ENCODE results near the gene KIF26A. TPM values are rescaled to one million over a fixed set of nuclear protein-coding genes. Genes with fewer than 3 reads are reported as not detected.

The KIF26A gene
- polyA plus RNA-seq, 1 donor from 2014 or later: 11.2 TPM

DNA sequence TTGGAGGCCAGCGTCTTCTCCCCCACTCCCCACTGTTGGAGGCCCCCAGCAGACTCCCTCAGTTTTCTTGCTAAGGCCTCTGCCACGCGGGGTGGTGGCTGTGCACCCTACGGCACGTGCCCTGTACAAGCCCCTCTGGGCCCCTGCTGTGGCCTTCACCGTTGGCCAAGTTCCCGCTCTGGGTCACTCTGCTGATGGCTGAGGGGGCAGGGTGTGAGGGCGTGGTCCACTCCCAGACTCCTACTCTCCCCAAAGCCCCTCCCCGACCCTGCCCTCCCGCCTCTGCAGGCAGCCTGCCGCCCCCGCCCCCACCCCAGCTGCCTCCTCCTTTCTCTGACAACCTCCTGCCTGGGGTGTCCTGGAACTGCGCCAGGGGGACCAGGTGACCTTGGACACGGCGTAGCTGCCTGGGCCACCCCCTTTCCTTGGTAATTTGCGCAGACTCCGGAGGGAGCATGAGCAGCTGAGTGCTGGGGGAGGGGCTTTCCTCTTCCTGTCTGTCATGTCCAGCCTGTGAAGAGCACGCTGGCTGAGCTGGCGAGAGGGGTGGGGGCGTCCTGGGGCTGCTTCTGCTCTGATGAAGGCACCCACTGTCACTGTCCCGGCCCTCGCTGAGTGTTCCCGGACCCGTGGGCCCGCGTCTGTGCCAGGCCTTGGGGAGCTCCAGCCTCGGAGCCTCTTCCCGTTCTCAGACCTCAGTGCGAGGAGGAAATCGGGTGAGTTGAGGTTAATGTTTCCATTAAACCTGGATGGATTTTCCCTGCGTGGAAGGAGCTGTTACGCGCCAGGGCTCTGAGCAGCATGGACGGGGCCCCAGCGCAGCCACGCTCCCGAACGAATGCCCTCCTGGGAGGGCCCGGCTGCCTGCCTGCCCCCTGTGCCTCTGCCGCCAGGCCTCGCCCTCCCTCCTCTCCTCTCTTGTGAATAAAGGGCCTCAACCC, 85.0 kb downstream of the KIF26A start:
- no peaks in the 10 kb centered on the region for H3K27me3 ChIP-seq (ENCODE audit: insufficient read depth, low read depth, low read length)
- H3K36me3 ChIP-seq (ENCODE audit: insufficient read depth, low read length): no peaks in the 10 kb centered on the region
- H3F3A ChIP-seq (ENCODE audit: insufficient read depth, low read length, poor library complexity, severe bottlenecking): no peaks in the 10 kb centered on the region
- no peaks in the 10 kb centered on the region for H3K9me2 ChIP-seq (ENCODE audit: insufficient read depth, low read length)
- TF ChIP-seq, protein P1, sequence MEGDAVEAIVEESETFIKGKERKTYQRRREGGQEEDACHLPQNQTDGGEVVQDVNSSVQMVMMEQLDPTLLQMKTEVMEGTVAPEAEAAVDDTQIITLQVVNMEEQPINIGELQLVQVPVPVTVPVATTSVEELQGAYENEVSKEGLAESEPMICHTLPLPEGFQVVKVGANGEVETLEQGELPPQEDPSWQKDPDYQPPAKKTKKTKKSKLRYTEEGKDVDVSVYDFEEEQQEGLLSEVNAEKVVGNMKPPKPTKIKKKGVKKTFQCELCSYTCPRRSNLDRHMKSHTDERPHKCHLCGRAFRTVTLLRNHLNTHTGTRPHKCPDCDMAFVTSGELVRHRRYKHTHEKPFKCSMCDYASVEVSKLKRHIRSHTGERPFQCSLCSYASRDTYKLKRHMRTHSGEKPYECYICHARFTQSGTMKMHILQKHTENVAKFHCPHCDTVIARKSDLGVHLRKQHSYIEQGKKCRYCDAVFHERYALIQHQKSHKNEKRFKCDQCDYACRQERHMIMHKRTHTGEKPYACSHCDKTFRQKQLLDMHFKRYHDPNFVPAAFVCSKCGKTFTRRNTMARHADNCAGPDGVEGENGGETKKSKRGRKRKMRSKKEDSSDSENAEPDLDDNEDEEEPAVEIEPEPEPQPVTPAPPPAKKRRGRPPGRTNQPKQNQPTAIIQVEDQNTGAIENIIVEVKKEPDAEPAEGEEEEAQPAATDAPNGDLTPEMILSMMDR (IDR thresholded peaks at IDR 0.05; ENCODE audit: poor library complexity, severe bottlenecking): no peak
- TF ChIP-seq EZH2 (IDR thresholded peaks at IDR 0.05; ENCODE audit: borderline replicate concordance, insufficient read depth, low read length, poor library complexity, severe bottlenecking): no peak
- no peak for TF ChIP-seq RAD21 (conservative IDR thresholded peaks at IDR 0.05)
- TF ChIP-seq, protein P2, sequence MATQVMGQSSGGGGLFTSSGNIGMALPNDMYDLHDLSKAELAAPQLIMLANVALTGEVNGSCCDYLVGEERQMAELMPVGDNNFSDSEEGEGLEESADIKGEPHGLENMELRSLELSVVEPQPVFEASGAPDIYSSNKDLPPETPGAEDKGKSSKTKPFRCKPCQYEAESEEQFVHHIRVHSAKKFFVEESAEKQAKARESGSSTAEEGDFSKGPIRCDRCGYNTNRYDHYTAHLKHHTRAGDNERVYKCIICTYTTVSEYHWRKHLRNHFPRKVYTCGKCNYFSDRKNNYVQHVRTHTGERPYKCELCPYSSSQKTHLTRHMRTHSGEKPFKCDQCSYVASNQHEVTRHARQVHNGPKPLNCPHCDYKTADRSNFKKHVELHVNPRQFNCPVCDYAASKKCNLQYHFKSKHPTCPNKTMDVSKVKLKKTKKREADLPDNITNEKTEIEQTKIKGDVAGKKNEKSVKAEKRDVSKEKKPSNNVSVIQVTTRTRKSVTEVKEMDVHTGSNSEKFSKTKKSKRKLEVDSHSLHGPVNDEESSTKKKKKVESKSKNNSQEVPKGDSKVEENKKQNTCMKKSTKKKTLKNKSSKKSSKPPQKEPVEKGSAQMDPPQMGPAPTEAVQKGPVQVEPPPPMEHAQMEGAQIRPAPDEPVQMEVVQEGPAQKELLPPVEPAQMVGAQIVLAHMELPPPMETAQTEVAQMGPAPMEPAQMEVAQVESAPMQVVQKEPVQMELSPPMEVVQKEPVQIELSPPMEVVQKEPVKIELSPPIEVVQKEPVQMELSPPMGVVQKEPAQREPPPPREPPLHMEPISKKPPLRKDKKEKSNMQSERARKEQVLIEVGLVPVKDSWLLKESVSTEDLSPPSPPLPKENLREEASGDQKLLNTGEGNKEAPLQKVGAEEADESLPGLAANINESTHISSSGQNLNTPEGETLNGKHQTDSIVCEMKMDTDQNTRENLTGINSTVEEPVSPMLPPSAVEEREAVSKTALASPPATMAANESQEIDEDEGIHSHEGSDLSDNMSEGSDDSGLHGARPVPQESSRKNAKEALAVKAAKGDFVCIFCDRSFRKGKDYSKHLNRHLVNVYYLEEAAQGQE (IDR thresholded peaks at IDR 0.05; ENCODE audit: borderline replicate concordance): no peak
- no peak for TF ChIP-seq SMC3 (conservative IDR thresholded peaks at IDR 0.05; ENCODE audit: poor library complexity)
- no peak for TF ChIP-seq POLR2AphosphoS5 (IDR thresholded peaks at IDR 0.05)
- no peak for TF ChIP-seq EP300 (conservative IDR thresholded peaks at IDR 0.05; ENCODE audit: poor library complexity, severe bottlenecking)
- no peak for TF ChIP-seq MXI1 (conservative IDR thresholded peaks at IDR 0.05; ENCODE audit: poor library complexity, severe bottlenecking)
- no peak for TF ChIP-seq TAF1 (IDR thresholded peaks at IDR 0.05; ENCODE audit: low read depth)
- H3K4me2 ChIP-seq (ENCODE audit: low read length): no peak overlapping the region
- no peaks in the 10 kb centered on the region for H3K79me2 ChIP-seq (replicated peaks; ENCODE audit: insufficient read depth, low read length)
- H3K9ac ChIP-seq (ENCODE audit: low read length): no peak overlapping the region
- H3K4me3 ChIP-seq (ENCODE audit: low read length): no peak overlapping the region
- H3K27ac ChIP-seq (ENCODE audit: low read length): no peak overlapping the region
- no peaks in the 10 kb centered on the region for H3K9me3 ChIP-seq (ENCODE audit: low read length)
- H4K20me1 ChIP-seq (ENCODE audit: insufficient read depth): no peaks in the 10 kb centered on the region
- no peak overlapping the region for H2AFZ ChIP-seq (ENCODE audit: low read depth, low read length)

DNA sequence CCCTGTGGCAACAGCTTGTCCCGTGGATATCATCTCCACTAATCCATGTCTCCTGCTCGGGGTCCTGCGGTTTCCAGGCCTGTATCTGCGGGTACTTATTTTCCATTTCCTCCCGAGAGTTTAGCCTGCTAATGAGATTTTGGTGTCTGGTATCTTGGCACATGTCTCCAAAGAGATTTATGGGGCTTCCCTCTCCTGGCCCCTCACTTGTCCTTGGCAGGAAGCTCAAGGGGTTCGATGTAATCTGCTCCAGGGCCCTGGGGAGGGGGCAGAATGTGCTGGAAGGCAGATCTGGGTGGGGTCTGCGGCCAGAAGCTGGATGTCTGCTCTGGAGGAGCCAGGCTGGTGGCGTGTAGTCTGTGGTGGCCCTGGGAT, 85.7 kb downstream of the KIF26A start:
- no peak for TF ChIP-seq EZH2 (IDR thresholded peaks at IDR 0.05; ENCODE audit: borderline replicate concordance, insufficient read depth, low read length, poor library complexity, severe bottlenecking)
- TF ChIP-seq, protein P2 (IDR thresholded peaks at IDR 0.05; ENCODE audit: borderline replicate concordance): no peak
- TF ChIP-seq, protein P1 (IDR thresholded peaks at IDR 0.05; ENCODE audit: poor library complexity, severe bottlenecking): no peak
- TF ChIP-seq RAD21 (conservative IDR thresholded peaks at IDR 0.05): no peak
- TF ChIP-seq POLR2AphosphoS5 (IDR thresholded peaks at IDR 0.05): no peak
- no peak for TF ChIP-seq EP300 (conservative IDR thresholded peaks at IDR 0.05; ENCODE audit: poor library complexity, severe bottlenecking)
- no peak for TF ChIP-seq TAF1 (IDR thresholded peaks at IDR 0.05; ENCODE audit: low read depth)
- TF ChIP-seq MXI1 (conservative IDR thresholded peaks at IDR 0.05; ENCODE audit: poor library complexity, severe bottlenecking): no peak
- TF ChIP-seq SMC3 (conservative IDR thresholded peaks at IDR 0.05; ENCODE audit: poor library complexity): no peak
- no peaks in the 10 kb centered on the region for H3K27me3 ChIP-seq (ENCODE audit: insufficient read depth, low read depth, low read length)
- H3K9me2 ChIP-seq (ENCODE audit: insufficient read depth, low read length): no peaks in the 10 kb centered on the region
- H4K20me1 ChIP-seq (ENCODE audit: insufficient read depth): no peaks in the 10 kb centered on the region
- no peaks in the 10 kb centered on the region for H3K36me3 ChIP-seq (ENCODE audit: insufficient read depth, low read length)
- H3K4me2 ChIP-seq (ENCODE audit: low read length): no peak overlapping the region
- no peak overlapping the region for H3K4me3 ChIP-seq (ENCODE audit: low read length)
- H2AFZ ChIP-seq (ENCODE audit: low read depth, low read length): no peak overlapping the region
- H3K79me2 ChIP-seq (replicated peaks; ENCODE audit: insufficient read depth, low read length): no peaks in the 10 kb centered on the region
- no peak overlapping the region for H3K27ac ChIP-seq (ENCODE audit: low read length)
- no peaks in the 10 kb centered on the region for H3K9me3 ChIP-seq (ENCODE audit: low read length)
- H3F3A ChIP-seq (ENCODE audit: insufficient read depth, low read length, poor library complexity, severe bottlenecking): no peaks in the 10 kb centered on the region
- no peak overlapping the region for H3K9ac ChIP-seq (ENCODE audit: low read length)
